ENCODE data around the gene ARL5A.

The ARL5A gene

GRCh38 chr2:151857650-151858049 is 29.4 kb upstream of the ARL5A start:
- no peak for TF ChIP-seq USF1 (IDR thresholded peaks at IDR 0.05)
- no peak for TF ChIP-seq MAX (IDR thresholded peaks at IDR 0.05)
- TF ChIP-seq EGR1 (IDR thresholded peaks at IDR 0.05): no peak
- TF ChIP-seq NFIC (IDR thresholded peaks at IDR 0.05): no peak
- TF ChIP-seq REST (IDR thresholded peaks at IDR 0.05; ENCODE audit: low read depth): no peak
- TF ChIP-seq CREB1 (IDR thresholded peaks at IDR 0.05; ENCODE audit: low read depth): no peak
- TF ChIP-seq ZBTB7A (IDR thresholded peaks at IDR 0.05; ENCODE audit: low read depth): no peak
- no peak for TF ChIP-seq EP300 (IDR thresholded peaks at IDR 0.05; ENCODE audit: borderline replicate concordance)
- TF ChIP-seq RAD21 (IDR thresholded peaks at IDR 0.05; ENCODE audit: low read depth): no peak
- TF ChIP-seq FOXM1 (IDR thresholded peaks at IDR 0.05; ENCODE audit: borderline replicate concordance, low read depth): no peak
- no peak for TF ChIP-seq YY1 (IDR thresholded peaks at IDR 0.05; ENCODE audit: low read depth)
- no peak for TF ChIP-seq TEAD4 (IDR thresholded peaks at IDR 0.05)
- no peak for TF ChIP-seq TAF1 (IDR thresholded peaks at IDR 0.05; ENCODE audit: low read depth)

- TF ChIP-seq CREB1 (IDR thresholded peaks at IDR 0.05; ENCODE audit: low read depth): no peak
- TF ChIP-seq NFIC (IDR thresholded peaks at IDR 0.05): no peak
- TF ChIP-seq TAF1 (IDR thresholded peaks at IDR 0.05; ENCODE audit: low read depth): no peak
- no peak for TF ChIP-seq FOXM1 (IDR thresholded peaks at IDR 0.05; ENCODE audit: borderline replicate concordance, low read depth)
- no peak for TF ChIP-seq EGR1 (IDR thresholded peaks at IDR 0.05)
- TF ChIP-seq CEBPB (IDR thresholded peaks at IDR 0.05): no peak
- no peak for TF ChIP-seq USF1 (IDR thresholded peaks at IDR 0.05)
- TF ChIP-seq TCF12 (IDR thresholded peaks at IDR 0.05; ENCODE audit: low read depth): no peak
- no peak for TF ChIP-seq EP300 (IDR thresholded peaks at IDR 0.05; ENCODE audit: borderline replicate concordance)
- no peak for TF ChIP-seq RAD21 (IDR thresholded peaks at IDR 0.05; ENCODE audit: low read depth)
- TF ChIP-seq YY1 (IDR thresholded peaks at IDR 0.05; ENCODE audit: low read depth): no peak
- TF ChIP-seq TEAD4 (IDR thresholded peaks at IDR 0.05): no peak
- TF ChIP-seq ZBTB7A (IDR thresholded peaks at IDR 0.05; ENCODE audit: low read depth): no peak
These were observed 26.9 kb upstream of the ARL5A start for GRCh38 chr2:151855111-151855510.

- no peak for TF ChIP-seq TEAD4 (IDR thresholded peaks at IDR 0.05)
- TF ChIP-seq EP300 (IDR thresholded peaks at IDR 0.05; ENCODE audit: borderline replicate concordance): no peak
- TF ChIP-seq MAX (IDR thresholded peaks at IDR 0.05): no peak
- no peak for TF ChIP-seq FOXM1 (IDR thresholded peaks at IDR 0.05; ENCODE audit: borderline replicate concordance, low read depth)
- TF ChIP-seq YY1 (IDR thresholded peaks at IDR 0.05; ENCODE audit: low read depth): no peak
- no peak for TF ChIP-seq RAD21 (IDR thresholded peaks at IDR 0.05; ENCODE audit: low read depth)
- TF ChIP-seq NFIC (IDR thresholded peaks at IDR 0.05): no peak
- no peak for TF ChIP-seq EGR1 (IDR thresholded peaks at IDR 0.05)
- TF ChIP-seq TCF12 (IDR thresholded peaks at IDR 0.05; ENCODE audit: low read depth): no peak
- no peak for TF ChIP-seq CREB1 (IDR thresholded peaks at IDR 0.05; ENCODE audit: low read depth)
- TF ChIP-seq TAF1 (IDR thresholded peaks at IDR 0.05; ENCODE audit: low read depth): no peak
- TF ChIP-seq CEBPB (IDR thresholded peaks at IDR 0.05): no peak
- TF ChIP-seq USF1 (IDR thresholded peaks at IDR 0.05): no peak
- no peak for TF ChIP-seq ZBTB7A (IDR thresholded peaks at IDR 0.05; ENCODE audit: low read depth)
- TF ChIP-seq REST (IDR thresholded peaks at IDR 0.05; ENCODE audit: low read depth): no peak
These were observed 25.0 kb upstream of the ARL5A start for GRCh38 chr2:151853070-151853758.

- TF ChIP-seq MAX (IDR thresholded peaks at IDR 0.05) (no peak), NFIC (IDR thresholded peaks at IDR 0.05) (no peak), EP300 (IDR thresholded peaks at IDR 0.05; ENCODE audit: borderline replicate concordance) (no peak), CEBPB (IDR thresholded peaks at IDR 0.05) (no peak), YY1 (IDR thresholded peaks at IDR 0.05; ENCODE audit: low read depth) (no peak), EGR1 (IDR thresholded peaks at IDR 0.05) (no peak), ZBTB7A (IDR thresholded peaks at IDR 0.05; ENCODE audit: low read depth) (no peak), FOXM1 (IDR thresholded peaks at IDR 0.05; ENCODE audit: borderline replicate concordance, low read depth) (no peak)
These were observed 24.2 kb upstream of the ARL5A start for GRCh38 chr2:151852260-151853069.
